WTC11 (cell line): ENCODE results near the gene TMEM131L.

Experiments used
- CREB1 ChIP-seq: sonication (generic); formaldehyde crosslinking; IDR thresholded peaks from 2 replicates; pipeline ENCODE4 v1.8.0; 2023; ENCODE audit warnings: mild to moderate bottlenecking, missing genetic modification reagents
- ESRRA ChIP-seq: sonication (generic); formaldehyde crosslinking; IDR thresholded peaks from 2 replicates; pipeline ENCODE4 v1.8.1; 2022; ENCODE audit warnings: mild to moderate bottlenecking, missing genetic modification reagents, borderline replicate concordance
- ETV6 ChIP-seq: sonication (generic); formaldehyde crosslinking; IDR thresholded peaks from 2 replicates; pipeline ENCODE4 v1.8.1; 2022; ENCODE audit warnings: mild to moderate bottlenecking, missing genetic modification reagents
- FOXP4 ChIP-seq: sonication (generic); formaldehyde crosslinking; IDR thresholded peaks from 2 replicates; pipeline ENCODE4 v1.8.0; 2022; ENCODE audit warnings: mild to moderate bottlenecking, missing genetic modification reagents
- MLX ChIP-seq: sonication (generic); formaldehyde crosslinking; IDR thresholded peaks from 2 replicates; pipeline ENCODE4 v1.8.1; 2023; ENCODE audit warnings: mild to moderate bottlenecking, missing genetic modification reagents, moderate library complexity
- NFYB ChIP-seq: sonication (generic); formaldehyde crosslinking; conservative IDR thresholded peaks from 2 replicates; pipeline ENCODE4 v1.8.0; 2022; ENCODE audit warnings: low read depth, missing genetic modification reagents
- NR2C2 ChIP-seq: sonication (generic); formaldehyde crosslinking; IDR thresholded peaks from 2 replicates; pipeline ENCODE4 v1.8.0; 2022; ENCODE audit warnings: mild to moderate bottlenecking, missing genetic modification reagents
- SMAD4 ChIP-seq: sonication (generic); formaldehyde crosslinking; IDR thresholded peaks from 2 replicates; pipeline ENCODE4 v1.8.0; 2022; ENCODE audit warnings: mild to moderate bottlenecking, missing genetic modification reagents
- SP1 ChIP-seq: sonication (generic); formaldehyde crosslinking; conservative IDR thresholded peaks from 2 replicates; pipeline ENCODE4 v1.8.1; 2022; ENCODE audit warnings: missing genetic modification reagents
- TEAD4 ChIP-seq: sonication (generic); formaldehyde crosslinking; IDR thresholded peaks from 2 replicates; pipeline ENCODE4 v1.8.0; 2022; ENCODE audit warnings: mild to moderate bottlenecking, missing genetic modification reagents
- ZNF317 ChIP-seq: sonication (generic); formaldehyde crosslinking; IDR thresholded peaks from 2 replicates; pipeline ENCODE4 v1.8.1; 2023; ENCODE audit warnings: low read depth, mild to moderate bottlenecking, moderate library complexity, missing genetic modification reagents, borderline replicate concordance
- TF ChIP-seq, protein P1 (sequence below): fragments of 200-600 bp; IDR thresholded peaks from 2 replicates; pipeline ENCODE4 v1.8.0; 2022; ENCODE audit warnings: antibody characterized with exemption
- TF ChIP-seq, protein P2 (sequence below): fragments of 250-450 bp; sonication (Bioruptor Pico); IDR thresholded peaks from 2 replicates; pipeline ENCODE4 v2.1.2; 2022; ENCODE audit warnings: mild to moderate bottlenecking, moderate library complexity
- TF ChIP-seq, protein P3 (sequence below): sonication (generic); formaldehyde crosslinking; conservative IDR thresholded peaks from 2 replicates; pipeline ENCODE4 v1.8.1; 2022; ENCODE audit warnings: mild to moderate bottlenecking, missing genetic modification reagents

DNA sequence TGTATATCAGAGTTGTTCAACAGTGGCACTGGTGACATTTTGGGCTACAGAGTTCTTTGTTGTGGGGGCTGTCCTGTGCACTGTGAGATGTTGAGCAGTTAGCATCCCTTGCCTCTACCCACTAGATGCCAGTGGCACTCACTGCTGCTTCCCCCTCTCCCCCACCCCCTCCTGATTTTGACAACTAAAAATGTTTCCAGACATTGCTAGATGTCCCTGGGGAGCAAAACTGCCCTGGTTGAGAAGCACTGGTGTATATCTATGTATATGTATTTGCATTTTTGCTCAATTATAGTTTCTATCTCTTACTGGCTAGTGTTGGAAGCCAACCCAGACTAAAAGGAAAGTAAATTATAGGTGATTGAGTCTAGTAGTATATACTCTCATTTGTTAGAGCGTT lies 2.4 kb downstream of the TMEM131L start:
- no peak for TF ChIP-seq SP1 (CRISPR knock-in tag)
- TF ChIP-seq ETV6 (CRISPR knock-in tag) = no peak
- no peak for TF ChIP-seq FOXP4 (CRISPR knock-in tag)
- TF ChIP-seq, protein P1, sequence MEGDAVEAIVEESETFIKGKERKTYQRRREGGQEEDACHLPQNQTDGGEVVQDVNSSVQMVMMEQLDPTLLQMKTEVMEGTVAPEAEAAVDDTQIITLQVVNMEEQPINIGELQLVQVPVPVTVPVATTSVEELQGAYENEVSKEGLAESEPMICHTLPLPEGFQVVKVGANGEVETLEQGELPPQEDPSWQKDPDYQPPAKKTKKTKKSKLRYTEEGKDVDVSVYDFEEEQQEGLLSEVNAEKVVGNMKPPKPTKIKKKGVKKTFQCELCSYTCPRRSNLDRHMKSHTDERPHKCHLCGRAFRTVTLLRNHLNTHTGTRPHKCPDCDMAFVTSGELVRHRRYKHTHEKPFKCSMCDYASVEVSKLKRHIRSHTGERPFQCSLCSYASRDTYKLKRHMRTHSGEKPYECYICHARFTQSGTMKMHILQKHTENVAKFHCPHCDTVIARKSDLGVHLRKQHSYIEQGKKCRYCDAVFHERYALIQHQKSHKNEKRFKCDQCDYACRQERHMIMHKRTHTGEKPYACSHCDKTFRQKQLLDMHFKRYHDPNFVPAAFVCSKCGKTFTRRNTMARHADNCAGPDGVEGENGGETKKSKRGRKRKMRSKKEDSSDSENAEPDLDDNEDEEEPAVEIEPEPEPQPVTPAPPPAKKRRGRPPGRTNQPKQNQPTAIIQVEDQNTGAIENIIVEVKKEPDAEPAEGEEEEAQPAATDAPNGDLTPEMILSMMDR = no peak
- TF ChIP-seq TEAD4 = no peak
- TF ChIP-seq NR2C2 (CRISPR knock-in tag) = no peak
- no peak for TF ChIP-seq ESRRA
- no peak for TF ChIP-seq SMAD4
- no peak for TF ChIP-seq NFYB (CRISPR knock-in tag)
- TF ChIP-seq MLX (CRISPR knock-in tag) = no peak
- TF ChIP-seq ZNF317 (CRISPR knock-in tag) = no peak
- TF ChIP-seq, protein P2, sequence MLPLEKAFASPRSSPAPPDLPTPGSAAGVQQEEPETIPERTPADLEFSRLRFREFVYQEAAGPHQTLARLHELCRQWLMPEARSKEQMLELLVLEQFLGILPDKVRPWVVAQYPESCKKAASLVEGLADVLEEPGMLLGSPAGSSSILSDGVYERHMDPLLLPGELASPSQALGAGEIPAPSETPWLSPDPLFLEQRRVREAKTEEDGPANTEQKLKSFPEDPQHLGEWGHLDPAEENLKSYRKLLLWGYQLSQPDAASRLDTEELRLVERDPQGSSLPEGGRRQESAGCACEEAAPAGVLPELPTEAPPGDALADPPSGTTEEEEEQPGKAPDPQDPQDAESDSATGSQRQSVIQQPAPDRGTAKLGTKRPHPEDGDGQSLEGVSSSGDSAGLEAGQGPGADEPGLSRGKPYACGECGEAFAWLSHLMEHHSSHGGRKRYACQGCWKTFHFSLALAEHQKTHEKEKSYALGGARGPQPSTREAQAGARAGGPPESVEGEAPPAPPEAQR = no peak
- no peak for TF ChIP-seq CREB1 (CRISPR knock-in tag)
- TF ChIP-seq, protein P3, sequence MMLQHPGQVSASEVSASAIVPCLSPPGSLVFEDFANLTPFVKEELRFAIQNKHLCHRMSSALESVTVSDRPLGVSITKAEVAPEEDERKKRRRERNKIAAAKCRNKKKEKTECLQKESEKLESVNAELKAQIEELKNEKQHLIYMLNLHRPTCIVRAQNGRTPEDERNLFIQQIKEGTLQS = no peak
